GM12801 (cell line): Measurements from ENCODE around the gene ABI2.

Experiments used
- CTCF ChIP-seq: IDR thresholded peaks from one replicate; pipeline ENCODE4 v1.5.1; 2011; ENCODE audit warnings: control low read depth; ENCODE audit not compliant: insufficient read length; ENCODE audit errors: extremely low read depth

The ABI2 gene

GRCh38 chr2:203490391-203490790 lies 162.2 kb downstream of the ABI2 start:
- TF ChIP-seq CTCF = no peak

DNA sequence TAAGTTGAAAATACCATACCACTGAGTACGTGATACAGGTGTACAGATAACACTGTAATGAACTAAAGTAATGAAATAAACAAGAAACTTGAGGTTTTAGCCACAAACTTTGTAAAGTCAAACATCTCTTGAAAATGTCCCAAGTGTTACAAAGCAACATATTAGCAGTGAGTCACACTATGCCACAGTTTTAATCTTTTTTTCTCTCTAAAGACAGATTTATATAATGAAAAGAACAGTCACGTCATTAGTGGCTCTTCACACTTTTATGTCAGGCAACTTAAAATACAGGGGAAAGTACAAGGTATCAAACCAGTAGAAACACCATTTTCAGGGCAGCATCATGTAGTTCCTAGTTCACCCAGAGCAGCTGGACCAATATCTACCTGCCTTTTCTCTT lies 164.8 kb downstream of the ABI2 start:
- TF ChIP-seq CTCF = no peak
